Cerebellar nuclear complex (tissue), 1 donor: ENCODE data around the gene NPB.
A peak's percentile ranks its signal among the peaks of the same experiment; 100 is the strongest.

ENCODE experiments used
- DNase-seq, 2 experiments: peaks; one replicate each; lab custom pipeline; 2025; lab: John Stamatoyannopoulos, UW

The NPB gene

GRCh38 chr17:81926451-81927151 lies 24.6 kb downstream of the NPB start:
- no peak for DNase-seq

GRCh38 chr17:81927152-81927652 lies 25.2 kb downstream of the NPB start:
- DNase-seq = no peak

GRCh38 chr17:81927653-81928543 lies 25.9 kb downstream of the NPB start, which contains the start of gene MAFG:
Gene MAFG, minus strand, starts transcription at chr17:81927735. Its CDS starts 4,550 bp downstream, at chr17:81923185.
- DNase-seq = peak in 1 of 2 experiments; percentile 40

GRCh38 chr17:81928544-81929252 lies 26.7 kb downstream of the NPB start:
- DNase-seq = no peak

GRCh38 chr17:81929253-81930141 lies 27.5 kb downstream of the NPB start:
- DNase-seq = no peak

GRCh38 chr17:81930142-81931125 lies 28.4 kb downstream of the NPB start:
- DNase-seq = no peak

- DNase-seq = no peak
These were observed 29.1 kb downstream of the NPB start for GRCh38 chr17:81931189-81931556.

- DNase-seq = no peak
These were observed 29.7 kb downstream of the NPB start for GRCh38 chr17:81931557-81932332.

- DNase-seq = no peak
These were observed 30.4 kb downstream of the NPB start for GRCh38 chr17:81932333-81932983.

GRCh38 chr17:81933178-81933699 lies 31.2 kb downstream of the NPB start:
- no peak for DNase-seq

GRCh38 chr17:81934098-81934757 lies 32.2 kb downstream of the NPB start:
- DNase-seq = no peak

- DNase-seq = no peak
These were observed 33.0 kb downstream of the NPB start for GRCh38 chr17:81934850-81935708.

- no peak for DNase-seq
These were observed 33.7 kb downstream of the NPB start for GRCh38 chr17:81935709-81936084.

GRCh38 chr17:81939218-81939617 lies 37.2 kb downstream of the NPB start:
- DNase-seq = no peak

- DNase-seq = no peak
These were observed 37.9 kb downstream of the NPB start for GRCh38 chr17:81939881-81940385.

GRCh38 chr17:81940538-81941483 lies 38.8 kb downstream of the NPB start:
- no peak for DNase-seq
